ENCODE measurements around the gene E2F1. TPM values are rescaled to one million over a fixed set of nuclear protein-coding genes. Genes with fewer than 3 reads are reported as not detected.

The E2F1 gene
- total RNA-seq, 2 donors from 2014 or later: 1.6 to 3.7 TPM

DNA sequence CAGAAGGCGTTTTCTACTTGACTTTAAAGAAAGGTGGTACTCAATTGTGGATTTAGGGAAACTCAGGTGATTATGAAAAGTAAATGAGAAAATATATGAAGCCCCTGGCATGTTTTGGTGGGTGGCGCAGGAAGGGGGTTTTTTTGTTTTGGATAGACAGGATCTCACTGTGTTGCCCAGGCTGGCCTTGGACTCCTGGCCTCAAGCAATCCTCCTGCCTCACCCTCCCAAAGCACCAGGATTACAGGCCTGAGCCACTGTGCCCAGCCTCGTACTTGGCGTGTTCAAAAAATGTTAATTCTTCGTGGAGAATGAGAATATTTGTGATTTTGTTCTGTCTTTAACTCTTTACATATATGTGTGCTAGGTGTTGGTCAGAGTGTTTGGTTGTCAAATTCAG, 56.2 kb downstream of the E2F1 start:
- intact Hi-C loops (cut with DNase I): no loop called here
- no peak for DNase-seq

DNA sequence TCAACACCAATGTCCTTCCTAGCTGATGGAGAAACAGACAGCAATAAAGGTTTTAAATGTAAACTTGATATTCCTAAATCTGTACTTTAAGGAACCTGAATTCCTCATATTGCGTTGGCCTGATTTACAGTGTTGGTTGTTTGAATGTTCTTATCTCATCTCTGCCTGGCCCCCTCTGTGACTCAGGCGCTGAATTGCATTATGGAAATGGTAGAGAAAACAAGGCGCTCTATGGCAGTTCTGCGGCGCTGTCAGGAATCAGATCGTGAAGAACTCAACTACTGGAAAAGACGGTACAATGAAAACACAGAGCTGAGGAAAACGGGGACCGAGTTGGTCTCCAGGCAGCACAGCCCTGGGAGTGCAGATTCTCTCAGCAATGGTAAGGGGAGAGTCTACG, 56.7 kb downstream of the E2F1 start:
- intact Hi-C loops (cut with DNase I): no loop called here
- no peak for DNase-seq
- ATAC-seq: no peak

More for the DNA sequence above, 56.2 kb downstream of the E2F1 start:
- ATAC-seq: no peak

DNA sequence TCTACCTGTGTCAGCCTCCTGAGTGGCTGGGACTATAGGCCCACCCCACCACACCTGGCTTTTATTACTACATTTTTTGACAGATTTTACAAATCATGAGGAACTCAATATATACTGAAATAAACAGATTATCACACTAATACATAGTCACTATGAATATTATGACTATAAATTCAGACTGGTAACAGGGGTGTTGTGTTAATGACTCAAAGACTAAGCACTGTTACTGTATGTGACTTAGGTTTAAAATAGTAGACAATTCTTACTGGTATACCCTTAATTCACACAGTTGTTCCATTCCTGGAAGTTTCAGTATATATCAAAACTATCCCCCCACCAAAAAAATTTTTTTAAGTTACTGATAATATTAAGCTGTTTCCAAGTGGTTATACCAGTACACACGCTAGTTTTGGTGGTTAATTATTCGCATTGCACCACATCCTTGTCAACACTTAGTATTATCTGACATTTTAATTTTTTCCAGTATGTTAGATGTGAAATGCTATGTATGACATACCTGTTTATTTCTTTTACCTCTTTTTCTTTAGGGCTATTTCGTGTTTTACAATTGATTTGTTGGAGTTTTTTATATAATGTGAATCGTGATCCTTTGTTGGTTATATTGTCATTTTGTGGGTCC, 58.5 kb downstream of the E2F1 start:
- intact Hi-C loops (cut with DNase I): no loop called here
- ATAC-seq (no peak), DNase-seq (no peak)

DNA sequence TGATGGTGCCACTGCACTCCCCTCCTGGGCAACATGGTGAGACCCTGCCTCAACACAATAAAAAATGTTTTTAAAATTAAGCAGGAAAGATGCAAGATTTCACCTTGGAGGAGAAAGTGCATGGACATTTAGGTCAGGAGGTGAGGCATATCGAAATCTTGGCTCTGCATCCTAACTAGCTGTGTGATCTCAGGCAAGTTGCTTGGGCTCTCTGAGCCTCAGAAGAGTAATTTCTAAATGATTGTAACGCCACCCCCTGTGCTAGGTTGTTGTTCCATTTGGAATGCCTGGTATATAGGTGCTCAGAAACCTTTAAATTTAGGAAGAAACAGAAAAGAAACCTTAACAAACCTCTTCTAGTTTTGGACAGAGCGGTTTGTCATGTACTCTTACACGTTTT, 60.0 kb downstream of the E2F1 start:
- ATAC-seq (no peak), DNase-seq (no peak)
- intact Hi-C loops (cut with DNase I): no loop called here

Other genes with a start within 250 kb of the E2F1 start
- 100 to 1,000 TPM; 134 to 148 TPM for gene SNTA1, start 242.6 kb downstream of the E2F1 start, total RNA-seq
- gene CBFA2T2, start 196.3 kb downstream of the E2F1 start, total RNA-seq: 10 to 100 TPM in 1 of 2 donors, 1 to 10 TPM in 1; 8.3 to 10.7 TPM
- under 1 TPM in 1 of 2 donors, not detected in 1; 0.29 TPM for gene C20orf144, start 24.1 kb downstream of the E2F1 start, total RNA-seq
- under 1 TPM; 0.47 to 0.81 TPM for gene ACTL10, start 19.4 kb downstream of the E2F1 start, total RNA-seq
- 10 to 100 TPM; 47.4 to 59.9 TPM for gene NECAB3, start 12.0 kb downstream of the E2F1 start, total RNA-seq
- gene PXMP4, start 33.9 kb upstream of the E2F1 start, total RNA-seq: 10 to 100 TPM in 1 of 2 donors, 1 to 10 TPM in 1; 6.7 to 12.6 TPM
- 1 to 10 TPM; 1.1 to 2.0 TPM for gene ZNF341, start 45.6 kb upstream of the E2F1 start, total RNA-seq
- gene CHMP4B, start 125.0 kb upstream of the E2F1 start, total RNA-seq: 10 to 100 TPM; 82.2 to 97.7 TPM